Heart left ventricle (tissue), 16 donors: ENCODE data around the gene CD300LD. TPM values are rescaled to one million over a fixed set of nuclear protein-coding genes. Genes with fewer than 3 reads are reported as not detected.
A peak's percentile ranks its signal among the peaks of the same experiment; 100 is the strongest.

Experiments used
- ATAC-seq, 4 donors: fragments of 200-7000 bp; cut with Tn5 transposase; one replicate each; pipeline ENCODE4 v1.9.1; 2020 to 2022; ENCODE audit warnings: moderate library complexity in 4 of 4, mild to moderate bottlenecking in 3 of 4, moderate number of reproducible peaks in 1 of 4
- DNase-seq, 5 donors: peaks; one replicate each; pipeline ENCODE4 v3.0.0-alpha.2; 2020
- H3K27ac ChIP-seq, 12 donors: fragments of 200-600 bp; sonication (generic) in 4 of 12; one replicate each; pipeline versions ENCODE4 v1.5.0 to v1.8.0; 2016 to 2022; ENCODE audit warnings: mild to moderate bottlenecking in 2 of 12
- H3K27me3 ChIP-seq, 9 donors: fragments of 200-600 bp; sonication (generic) in 2 of 9; one replicate each; pipeline versions ENCODE4 v1.5.1 to v1.8.0; 2016 to 2022; ENCODE audit warnings: mild to moderate bottlenecking in 3 of 9
- H3K36me3 ChIP-seq, 9 donors: fragments of 200-600 bp; sonication (generic) in 2 of 9; one replicate each; pipeline versions ENCODE4 v1.5.0 to v1.8.0; 2018 to 2022; ENCODE audit warnings: mild to moderate bottlenecking in 2 of 9
- H3K4me1 ChIP-seq, 12 donors: fragments of 200-600 bp; sonication (generic) in 4 of 12; one replicate each; pipeline versions ENCODE4 v1.5.0 to v1.8.0; 2016 to 2022; ENCODE audit warnings: mild to moderate bottlenecking in 3 of 12
- H3K4me3 ChIP-seq, 12 donors: fragments of 200-600 bp; sonication (generic) in 4 of 12; one replicate each; pipeline versions ENCODE4 v1.5.0 to v1.8.0; 2017 to 2022; ENCODE audit warnings: mild to moderate bottlenecking in 9 of 12, moderate library complexity in 4 of 12
- H3K9me3 ChIP-seq, 12 donors: fragments of 200-600 bp; sonication (generic) in 4 of 12; one replicate each; pipeline versions ENCODE4 v1.5.0 to v1.8.0; 2016 to 2022; ENCODE audit warnings: mild to moderate bottlenecking in 1 of 12
- POLR2A ChIP-seq, 2 donors: fragments of 450-650 bp; IDR thresholded peaks; one replicate each; pipeline ENCODE4 v1.6.1; 2017; ENCODE audit warnings: antibody characterized with exemption in 2 of 2, mild to moderate bottlenecking in 2 of 2, moderate library complexity in 2 of 2
- WGBS, 4 donors: extraction: QIAGEN DNeasy Blood & Tissue Kit in 2 of 4; methylation state at CpG; one replicate each; pipeline versions ENCODE4 v1.1.5 to v1.1.7; 2013 to 2018; 5-methylcytosine and 5-hydroxymethylcytosine counted together
- intact Hi-C, 10 donors: fragments of 100-400 bp; cut with DNase I; formaldehyde crosslinking; loops; one replicate each; pipeline versions ENCODE4 v1.11.1 to v1.14.2; 2022
- polyA plus RNA-seq, 2 donors: library from polyadenylated mRNA; stranded (reverse); fragments of 200-250 nt; gene quantifications; one replicate each; pipeline ENCODE4 v1.2.3, GENCODE V29; 2013
- total RNA-seq, 9 donors: library from RNA; depleted of rRNA in 2 of 9; stranded (reverse); fragments of >200 nt in 2 of 9; fragmentation: NEBNext Ultra II Directional in 3 of 9; extraction: Animal tissue kit (Norgen Biotek cat#: 25700) in 3 of 9; gene quantifications; one replicate each; pipeline versions ENCODE4 v1.1.0 to v1.2.4, GENCODE V29; 2016 to 2023
- TF ChIP-seq, protein P1 (sequence below), 12 donors: fragments of 200-600 bp; sonication (generic) in 4 of 12; IDR thresholded peaks; one replicate each; pipeline versions ENCODE4 v1.5.0 to v1.8.0; 2018 to 2022; ENCODE audit warnings: antibody characterized with exemption in 12 of 12, mild to moderate bottlenecking in 5 of 12
- donor health status: ischemic (EF 13 %, LVEDD 7.1; RV severe dilation, severe dysfunction).
- donor health status: healthy with polysubstance abuse.
- donor health status: DM: no; HTN: yes; CAD: no.
- donor health status: DM: no; HTN: no; CAD: no.
- donor health status: ischemic (EF 25% LVEDD 6.9; RV normal size, moderate dysfunction).
- donor health status: ischemic (EF 25% LVEDD 5.7; RV mildly dilated, moderate dysfunction).
- donor health status: healthy.
- donor health status: DM: yes; HTN: yes; CAD: no.
- donor health status: ischemic (EF 35%, LVEDD 5.7; RV mildly dilated, moderate dysfunction).
- donor health status: nonischemic (EF 11% LVEDD 7.7; RV severe dilation, severe dysfunction).
- donor health status: DM: yes; HTN: yes; CAD: no.
- donor health status: PGD.
- donor health status: ischemic (EF 29% LVEDD 5.4; RV normal size, mild dysfunction).
- donor health status: nonischemic (EF 23%, LVEDD 6.1; RV moderate dilation, normal function).

The CD300LD gene
- total and polyA plus RNA-seq, 11 donors: not detected

DNA sequence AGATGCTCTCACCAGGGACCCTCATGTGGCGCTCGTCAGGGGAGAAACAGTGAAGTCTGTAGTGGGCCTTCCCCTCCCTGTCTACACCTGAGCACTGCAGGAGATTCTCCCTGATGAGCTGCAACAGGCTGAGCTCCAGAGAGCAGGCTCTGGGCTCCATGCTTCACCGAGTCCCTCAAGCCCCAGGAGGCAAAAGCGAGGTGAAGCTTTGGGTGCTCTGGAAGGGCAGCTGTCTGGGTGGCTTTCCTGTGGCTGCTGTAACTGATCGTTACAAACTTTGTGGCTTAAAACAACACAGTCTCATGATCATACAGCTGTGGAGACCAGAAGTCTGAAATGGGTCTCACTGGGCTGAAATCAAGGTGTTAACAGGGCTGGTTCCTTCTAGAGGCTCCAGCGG is 12.1 kb upstream of the CD300LD start:
- intact Hi-C loops: loop anchor here in 4 of 10 donors (5.0 to 10.0 kb wide), 4 partner anchors 229 to 239 kb away; partner anchors contain the start of genes GPR142 (in 2 of the 4) and BTBD17 (in 1 of the 4)

GRCh38 chr17:74603746-74604145 is 11.7 kb upstream of the CD300LD start:
- Histone ChIP-seq H3K36me3 (no peaks in the 10 kb centered on the region), H3K4me1 (peaks cover 0 to 60% (median 0%) of the 10 kb centered on the region in 12 donors), H3K27ac (no peak overlapping the region), H3K27me3 (peaks cover 0 to 24% (median 0%) of the 10 kb centered on the region in 9 donors), H3K9me3 (no peaks in the 10 kb centered on the region), H3K4me3 (no peak overlapping the region)
- no peak for TF ChIP-seq POLR2A (IDR thresholded peaks at IDR 0.05)
- TF ChIP-seq, protein P1, sequence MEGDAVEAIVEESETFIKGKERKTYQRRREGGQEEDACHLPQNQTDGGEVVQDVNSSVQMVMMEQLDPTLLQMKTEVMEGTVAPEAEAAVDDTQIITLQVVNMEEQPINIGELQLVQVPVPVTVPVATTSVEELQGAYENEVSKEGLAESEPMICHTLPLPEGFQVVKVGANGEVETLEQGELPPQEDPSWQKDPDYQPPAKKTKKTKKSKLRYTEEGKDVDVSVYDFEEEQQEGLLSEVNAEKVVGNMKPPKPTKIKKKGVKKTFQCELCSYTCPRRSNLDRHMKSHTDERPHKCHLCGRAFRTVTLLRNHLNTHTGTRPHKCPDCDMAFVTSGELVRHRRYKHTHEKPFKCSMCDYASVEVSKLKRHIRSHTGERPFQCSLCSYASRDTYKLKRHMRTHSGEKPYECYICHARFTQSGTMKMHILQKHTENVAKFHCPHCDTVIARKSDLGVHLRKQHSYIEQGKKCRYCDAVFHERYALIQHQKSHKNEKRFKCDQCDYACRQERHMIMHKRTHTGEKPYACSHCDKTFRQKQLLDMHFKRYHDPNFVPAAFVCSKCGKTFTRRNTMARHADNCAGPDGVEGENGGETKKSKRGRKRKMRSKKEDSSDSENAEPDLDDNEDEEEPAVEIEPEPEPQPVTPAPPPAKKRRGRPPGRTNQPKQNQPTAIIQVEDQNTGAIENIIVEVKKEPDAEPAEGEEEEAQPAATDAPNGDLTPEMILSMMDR (IDR thresholded peaks at IDR 0.05): no peak
- DNase-seq (no peak), ATAC-seq (no peak)
- WGBS, 4 donors: 65 to 82% (median 79%) methylated on average over 5 of the region's 5 CpGs
- intact Hi-C loops: loop anchor here in 4 of 10 donors (5.0 to 10.0 kb wide), 4 partner anchors 229 to 239 kb away; partner anchors contain the start of genes GPR142 (in 2 of the 4) and BTBD17 (in 1 of the 4)

More for the DNA sequence above, 12.1 kb upstream of the CD300LD start:
- no peaks in the 10 kb centered on the region for H3K9me3 ChIP-seq
- ATAC-seq (no peak), DNase-seq (no peak)
- no peaks in the 10 kb centered on the region for H3K36me3 ChIP-seq
- WGBS, 4 donors: 80 to 93% (median 86%) methylated on average over 4 to 6 of the region's 6 CpGs
- peaks cover 0 to 22% (median 0%) of the 10 kb centered on the region in 9 donors for H3K27me3 ChIP-seq
- no peak for TF ChIP-seq POLR2A (IDR thresholded peaks at IDR 0.05)
- TF ChIP-seq, protein P1 (IDR thresholded peaks at IDR 0.05): no peak
- peaks cover 0 to 55% (median 0%) of the 10 kb centered on the region in 12 donors for H3K4me1 ChIP-seq
- H3K4me3 ChIP-seq: no peak overlapping the region
- no peak overlapping the region for H3K27ac ChIP-seq

- ATAC-seq: peak in 1 of 4 donors; percentile 28
- H3K4me1 ChIP-seq: peaks cover 0 to 65% (median 0%) of the 10 kb centered on the region in 12 donors
- TF ChIP-seq, protein P1 (IDR thresholded peaks at IDR 0.05): no peak
- no peak for TF ChIP-seq POLR2A (IDR thresholded peaks at IDR 0.05)
- H3K9me3 ChIP-seq: no peaks in the 10 kb centered on the region
- H3K27ac ChIP-seq: peak overlapping the region in 1 of 12 donors; percentile 13
- no peak overlapping the region for H3K4me3 ChIP-seq
- H3K27me3 ChIP-seq: peaks cover 0 to 24% (median 0%) of the 10 kb centered on the region in 9 donors
- no peak for DNase-seq
- intact Hi-C loops: loop anchor here in 4 of 10 donors (5.0 to 10.0 kb wide), 4 partner anchors 228 to 238 kb away; partner anchors contain the start of genes GPR142 (in 2 of the 4) and BTBD17 (in 1 of the 4)
- no peaks in the 10 kb centered on the region for H3K36me3 ChIP-seq
- 55 to 60% (median 58%) methylated on average over 6 of the region's 6 CpGs for WGBS, 4 donors
These were observed 11.1 kb upstream of the CD300LD start for GRCh38 chr17:74603037-74603635.

DNA sequence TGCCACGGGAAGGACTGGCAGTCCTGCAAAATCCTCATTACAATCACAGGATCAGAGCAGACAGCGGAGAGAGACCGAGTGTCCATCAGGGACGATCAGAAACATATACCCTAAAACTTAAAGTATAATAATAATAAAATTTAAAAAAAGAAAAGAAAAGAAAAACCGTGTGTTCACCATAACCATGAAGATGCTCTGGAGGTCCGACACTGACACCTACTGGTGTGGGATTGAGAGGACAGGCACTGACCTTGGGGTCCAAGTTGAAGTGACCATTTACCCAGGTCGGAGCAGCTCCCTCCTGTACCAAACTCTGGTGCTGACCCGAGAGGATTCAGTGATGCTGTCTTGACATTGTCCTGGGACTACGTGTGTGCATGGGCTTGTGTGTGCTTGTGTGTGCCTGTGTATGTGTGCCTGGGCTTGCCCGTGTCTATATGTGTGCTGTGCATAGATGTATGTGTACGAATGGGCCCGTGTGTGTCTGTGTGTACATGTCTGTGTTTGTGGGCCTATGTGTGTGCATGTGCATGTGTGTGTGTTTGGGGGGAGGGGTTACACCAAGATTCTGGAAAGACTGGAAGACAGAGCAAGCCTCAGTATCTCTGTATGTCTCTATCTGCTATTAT is 10.0 kb upstream of the CD300LD start:
- no peak overlapping the region for H3K27ac ChIP-seq
- no peak for ATAC-seq
- no peaks in the 10 kb centered on the region for H3K36me3 ChIP-seq
- intact Hi-C loops: loop anchor here in 4 of 10 donors (5.0 to 10.0 kb wide), 4 partner anchors 227 to 237 kb away; partner anchors contain the start of genes GPR142 (in 2 of the 4) and BTBD17 (in 1 of the 4)
- peaks cover 0 to 24% (median 0%) of the 10 kb centered on the region in 9 donors for H3K27me3 ChIP-seq
- no peaks in the 10 kb centered on the region for H3K9me3 ChIP-seq
- no peak for TF ChIP-seq POLR2A (IDR thresholded peaks at IDR 0.05)
- TF ChIP-seq, protein P1 (IDR thresholded peaks at IDR 0.05): peak; percentile 36 to 71 (median 52)
- WGBS, 4 donors: 45 to 53% (median 51%) methylated on average over 12 of the region's 12 CpGs
- no peak overlapping the region for H3K4me3 ChIP-seq
- peak in 1 of 5 donors; percentile 26 for DNase-seq
- peaks cover 0 to 65% (median 0%) of the 10 kb centered on the region in 12 donors for H3K4me1 ChIP-seq
